Coronary artery (tissue), 2 donors: ENCODE measurements around the gene COL6A6.
"Not testable (repeated sequence)": the region's sequence is repeated elsewhere in the genome, so short reads cannot be mapped to it uniquely, and the experiment has no call there.

Source experiments
- DNase-seq: peaks from one replicate; pipeline ENCODE4 v3.0.0-alpha.2; 2017; ENCODE audit warnings: low spot score
- H3K27ac ChIP-seq, 2 donors: fragments of 200-600 bp; sonication (generic); one replicate each; pipeline ENCODE4 v1.5.1; 2016 to 2019
- H3K4me3 ChIP-seq: fragments of 200-600 bp; sonication (generic); 2 replicates; pipeline ENCODE4 v1.5.1; 2016; ENCODE audit warnings: mild to moderate bottlenecking, moderate library complexity
- CTCF ChIP-seq: fragments of 200-600 bp; sonication (generic); IDR thresholded peaks from one replicate; pipeline ENCODE4 v1.5.1; 2019; ENCODE audit warnings: antibody characterized with exemption

Gene COL6A6

GRCh38 chr3:130529486-130530215 lies 12.7 kb downstream of the COL6A6 start:
- no peak for DNase-seq
- Histone ChIP-seq H3K4me3 (no peak overlapping the region), H3K27ac (no peak overlapping the region)
- TF ChIP-seq CTCF: no peak

GRCh38 chr3:130533247-130533646 lies 16.3 kb downstream of the COL6A6 start:
- Histone ChIP-seq H3K4me3 (no peak overlapping the region), H3K27ac (no peak overlapping the region)
- TF ChIP-seq CTCF: no peak
- DNase-seq: no peak

GRCh38 chr3:130537673-130538304 lies 20.8 kb downstream of the COL6A6 start:
- TF ChIP-seq CTCF: no peak
- no peak overlapping the region for H3K4me3 ChIP-seq
- DNase-seq: no peak
- H3K27ac ChIP-seq: no peak overlapping the region

- TF ChIP-seq CTCF: no peak
- H3K27ac ChIP-seq: no peak overlapping the region
- no peak for DNase-seq
- H3K4me3 ChIP-seq: no peak overlapping the region
These were observed 22.0 kb downstream of the COL6A6 start for GRCh38 chr3:130539005-130539404.

- DNase-seq: no peak
- Histone ChIP-seq H3K27ac (no peak overlapping the region), H3K4me3 (no peak overlapping the region)
- no peak for TF ChIP-seq CTCF
These were observed 26.3 kb downstream of the COL6A6 start for GRCh38 chr3:130543322-130543721.

- no peak for TF ChIP-seq CTCF
- H3K4me3 ChIP-seq: no peak overlapping the region
- DNase-seq: no peak
- no peak overlapping the region for H3K27ac ChIP-seq
These were observed 30.1 kb downstream of the COL6A6 start for GRCh38 chr3:130546920-130547679.

GRCh38 chr3:130547680-130548065 lies 30.7 kb downstream of the COL6A6 start:
- not testable (repeated sequence) for H3K27ac ChIP-seq, H3K4me3 ChIP-seq, DNase-seq
